Transverse colon (tissue), 4 donors: Measurements from ENCODE around the gene PRSS36. TPM values are rescaled to one million over a fixed set of nuclear protein-coding genes. Genes with fewer than 3 reads are reported as not detected.

Source experiments
- DNase-seq: peaks from one replicate; pipeline ENCODE4 v3.0.0-alpha.2; 2019
- H3K27ac ChIP-seq, 4 donors: fragments of 200-600 bp; sonication (generic); 2 replicates each; pipeline ENCODE4 v1.5.1; 2016 to 2018; ENCODE audit warnings: inconsistent platforms in 4 of 4
- H3K27me3 ChIP-seq: fragments of 200-600 bp; sonication (generic); 2 replicates; pipeline ENCODE4 v1.5.1; 2017; ENCODE audit warnings: inconsistent platforms
- H3K36me3 ChIP-seq, 4 donors: fragments of 200-600 bp; sonication (generic); 2 replicates each; pipeline ENCODE4 v1.5.1; 2017 to 2019; ENCODE audit warnings: inconsistent platforms in 4 of 4
- H3K4me1 ChIP-seq, 4 donors: fragments of 200-600 bp; sonication (generic); 2 replicates each; pipeline ENCODE4 v1.5.1; 2017 to 2020; ENCODE audit warnings: inconsistent platforms in 4 of 4
- H3K4me3 ChIP-seq, 4 donors: fragments of 200-600 bp; sonication (generic); 1 replicate in 1 of 4; 2 replicates in 3 of 4; pipeline versions ENCODE4 v1.5.1 to v1.6.1; 2017 to 2019; ENCODE audit warnings: inconsistent platforms in 4 of 4
- H3K9me3 ChIP-seq, 2 donors: fragments of 200-600 bp; sonication (generic); 2 replicates each; pipeline ENCODE4 v1.5.1; 2017 to 2019; ENCODE audit warnings: inconsistent platforms in 2 of 2
- CTCF ChIP-seq, 5 experiments: fragments of 200-600 bp in 3 of 5; fragments of 450-650 bp in 2 of 5; sonication (generic) in 3 of 5; IDR thresholded peaks; 1 replicate in 2 of 5; 2 replicates in 3 of 5; pipeline ENCODE4 v1.5.1; 2016 to 2017; ENCODE audit warnings: antibody characterized with exemption in 5 of 5, inconsistent platforms in 3 of 5, mild to moderate bottlenecking in 2 of 5, moderate library complexity in 1 of 5
- EP300 ChIP-seq: sonication (generic); formaldehyde crosslinking; IDR thresholded peaks from one replicate; pipeline ENCODE4 v1.6.1; 2017; ENCODE audit warnings: antibody characterized with exemption, low read depth
- POLR2A ChIP-seq: fragments of 450-650 bp; IDR thresholded peaks from one replicate; pipeline ENCODE4 v1.6.1; 2016; ENCODE audit warnings: antibody characterized with exemption, mild to moderate bottlenecking, moderate library complexity
- POLR2AphosphoS5 ChIP-seq, 3 donors: sonication (generic); formaldehyde crosslinking; IDR thresholded peaks; one replicate each; pipeline ENCODE4 v1.6.1; 2016; ENCODE audit warnings: antibody characterized with exemption in 3 of 3
- WGBS, 2 donors: methylation state at CpG; one replicate each; pipeline ENCODE4 v1.1.5; 2018; ENCODE audit warnings: low coverage in 1 of 2; 5-methylcytosine and 5-hydroxymethylcytosine counted together
- in situ Hi-C, 4 donors: fragments of 200-750 bp; cut with MboI; loops; one replicate each; pipeline versions ENCODE4 v1.15.0 to v1.15.1; 2017; ENCODE audit warnings: low sequenced_read_pairs in 3 of 4, low pct_ligation_motif_present in 1 of 4, low pct_unique_long_range_greater_than_20kb in 1 of 4
- intact Hi-C: fragments of 100-400 bp; cut with DNase I; formaldehyde crosslinking; loops from one replicate; pipeline ENCODE4 v1.15.1; 2023; ENCODE audit warnings: low total_unique reads
- total RNA-seq, 4 donors: library from RNA; depleted of rRNA; stranded (reverse); fragments of >200 nt; gene quantifications; one replicate each; pipeline ENCODE4 v1.1.0, GENCODE V29; 2016

PRSS36 gene
- total RNA-seq, 4 donors from 2014 or later = 8.1 to 42.3 (median 9.8) TPM; not detected in 1

DNA sequence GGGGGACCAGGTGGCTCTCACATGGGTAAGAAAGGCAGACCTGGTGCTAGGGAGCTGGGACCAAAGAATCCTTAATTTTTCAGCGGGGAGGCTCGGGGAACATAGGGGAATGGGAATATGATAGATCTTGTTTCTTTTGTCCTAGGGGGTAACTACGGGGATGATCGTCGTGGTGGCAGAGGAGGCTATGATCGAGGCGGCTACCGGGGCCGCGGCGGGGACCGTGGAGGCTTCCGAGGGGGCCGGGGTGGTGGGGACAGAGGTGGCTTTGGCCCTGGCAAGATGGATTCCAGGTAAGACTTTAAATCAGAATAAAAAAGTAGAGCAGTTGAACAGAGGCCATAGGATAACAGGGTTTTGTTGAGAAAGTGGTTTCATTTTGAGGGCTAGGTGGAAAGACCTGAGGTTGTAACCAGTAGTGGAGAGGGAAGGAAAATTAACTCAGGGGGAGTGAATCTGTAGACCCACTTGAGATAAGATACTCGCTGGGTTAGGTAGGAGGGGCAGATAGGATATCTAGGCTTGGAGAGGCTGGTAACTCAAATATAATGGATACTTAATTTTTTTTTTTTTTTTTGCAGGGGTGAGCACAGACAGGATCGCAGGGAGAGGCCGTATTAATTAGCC, 41.1 kb upstream of the PRSS36 start:
- in situ Hi-C loops = loop anchor here in 2 of 4 donors (10.0 to 25.0 kb wide), 2 partner anchors 246 to 254 kb away; partner anchors contain the start of genes ZNF843 (in 2 of the 2) and COX6A2 (in 1 of the 2)
- H3K27ac ChIP-seq = no peak overlapping the region
- no peaks in the 10 kb centered on the region for H3K4me1 ChIP-seq
- H3K9me3 ChIP-seq = no peaks in the 10 kb centered on the region
- intact Hi-C loops = no loop called here
- DNase-seq = no peak
- no peaks in the 10 kb centered on the region for H3K27me3 ChIP-seq
- peaks cover 0 to 100% (median 42%) of the 10 kb centered on the region in 4 donors for H3K36me3 ChIP-seq
- no peak for TF ChIP-seq EP300
- no peak for TF ChIP-seq POLR2AphosphoS5 (IDR thresholded peaks at IDR 0.05)
- TF ChIP-seq CTCF (IDR thresholded peaks at IDR 0.05) = no peak
- TF ChIP-seq POLR2A = no peak
- 96 to 98% methylated on average over 8 to 17 of the region's 17 CpGs for WGBS, 2 donors
- no peak overlapping the region for H3K4me3 ChIP-seq

DNA sequence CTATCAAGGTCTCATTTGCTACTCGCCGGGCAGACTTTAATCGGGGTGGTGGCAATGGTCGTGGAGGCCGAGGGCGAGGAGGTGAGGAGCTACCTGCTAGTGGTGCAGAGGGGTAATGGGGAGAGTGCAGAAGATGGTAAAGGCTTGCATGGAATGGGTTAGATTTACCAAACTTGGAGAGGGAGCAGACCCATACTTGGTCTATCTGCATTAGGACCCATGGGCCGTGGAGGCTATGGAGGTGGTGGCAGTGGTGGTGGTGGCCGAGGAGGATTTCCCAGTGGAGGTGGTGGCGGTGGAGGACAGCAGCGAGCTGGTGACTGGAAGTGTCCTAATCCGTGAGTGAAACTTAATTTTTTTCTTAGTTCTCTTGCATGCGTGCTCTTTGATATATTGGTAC, 40.2 kb upstream of the PRSS36 start:
- no peak overlapping the region for H3K27ac ChIP-seq
- no peak for DNase-seq
- in situ Hi-C loops = loop anchor here in 2 of 4 donors (10.0 to 25.0 kb wide), 2 partner anchors 247 to 255 kb away; partner anchors contain the start of genes ZNF843 (in 2 of the 2) and COX6A2 (in 1 of the 2)
- H3K4me1 ChIP-seq = no peaks in the 10 kb centered on the region
- H3K9me3 ChIP-seq = no peaks in the 10 kb centered on the region
- H3K27me3 ChIP-seq = no peaks in the 10 kb centered on the region
- no peak overlapping the region for H3K4me3 ChIP-seq
- intact Hi-C loops = no loop called here
- WGBS, 2 donors = 85 to 94% methylated on average over 5 to 12 of the region's 12 CpGs
- H3K36me3 ChIP-seq = peaks cover 0 to 96% (median 47%) of the 10 kb centered on the region in 4 donors
- no peak for TF ChIP-seq POLR2AphosphoS5 (IDR thresholded peaks at IDR 0.05)
- no peak for TF ChIP-seq CTCF (IDR thresholded peaks at IDR 0.05)

DNA sequence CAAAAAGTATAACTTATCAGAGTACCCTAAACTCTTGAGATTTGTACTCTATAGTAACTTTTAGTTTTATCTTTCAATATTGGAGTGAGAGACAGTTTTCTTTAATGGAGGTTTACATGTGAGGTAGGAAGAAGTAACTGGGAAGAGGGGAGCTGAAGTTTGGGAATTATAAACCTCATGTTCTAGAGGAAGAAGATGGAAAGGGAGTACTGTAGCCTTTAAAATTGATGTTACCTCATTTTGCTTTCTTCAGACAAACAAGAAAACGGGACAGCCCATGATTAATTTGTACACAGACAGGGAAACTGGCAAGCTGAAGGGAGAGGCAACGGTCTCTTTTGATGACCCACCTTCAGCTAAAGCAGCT, 39.5 kb upstream of the PRSS36 start:
- Histone ChIP-seq H3K4me1 (no peaks in the 10 kb centered on the region), H3K4me3 (no peak overlapping the region), H3K27ac (no peak overlapping the region), H3K36me3 (peaks cover 0 to 96% (median 50%) of the 10 kb centered on the region in 4 donors), H3K9me3 (no peaks in the 10 kb centered on the region), H3K27me3 (no peaks in the 10 kb centered on the region)
- 60 to 93% methylated on average over 1 to 2 of the region's 2 CpGs for WGBS, 2 donors
- in situ Hi-C loops (loop anchor here in 1 of 4 donors (25.0 kb wide), 1 partner anchor 248 kb away; the partner anchor contains the start of genes COX6A2 and ZNF843), intact Hi-C loops (loop anchor here (10.0 kb wide), 1 partner anchor 255 kb away; the partner anchor contains the start of gene ZNF843)
- DNase-seq = no peak
- TF ChIP-seq EP300 = no peak
- TF ChIP-seq POLR2A = no peak
- TF ChIP-seq CTCF (IDR thresholded peaks at IDR 0.05) = no peak
- TF ChIP-seq POLR2AphosphoS5 (IDR thresholded peaks at IDR 0.05) = no peak

GRCh38 chr16:31188450-31189411, 38.9 kb upstream of the PRSS36 start:
- WGBS, 2 donors = 73 to 88% methylated on average over 3 of the region's 3 CpGs
- Histone ChIP-seq H3K27me3 (no peaks in the 10 kb centered on the region), H3K4me3 (no peak overlapping the region), H3K4me1 (peaks cover 0 to 5% (median 2%) of the 10 kb centered on the region in 4 donors), H3K9me3 (no peaks in the 10 kb centered on the region), H3K27ac (no peak overlapping the region), H3K36me3 (peaks cover 0 to 98% (median 48%) of the 10 kb centered on the region in 4 donors)
- TF ChIP-seq POLR2A (no peak), CTCF (IDR thresholded peaks at IDR 0.05) (no peak), EP300 (no peak), POLR2AphosphoS5 (IDR thresholded peaks at IDR 0.05) (no peak)
- no peak for DNase-seq
- intact Hi-C loops = loop anchor here (10.0 kb wide), 1 partner anchor 256 kb away; the partner anchor contains the start of gene ZNF843
- in situ Hi-C loops = loop anchor here in 1 of 4 donors (25.0 kb wide), 1 partner anchor 249 kb away; the partner anchor contains the start of genes COX6A2 and ZNF843
